LoVo (cell line): ENCODE measurements around the gene CDC42BPG.

ENCODE experiments used
- DNase-seq: peaks from one replicate; pipeline ENCODE4 v3.0.0-alpha.2; 2016; ENCODE audit warnings: low spot score

The CDC42BPG gene

GRCh38 chr11:64864473-64865285 is 20.2 kb upstream of the CDC42BPG start:
- DNase-seq, result no peak

GRCh38 chr11:64864135-64864472 is 19.7 kb upstream of the CDC42BPG start:
- no peak for DNase-seq

GRCh38 chr11:64863391-64864060 is 19.1 kb upstream of the CDC42BPG start:
- DNase-seq, result no peak

GRCh38 chr11:64862987-64863390 is 18.5 kb upstream of the CDC42BPG start:
- DNase-seq, result no peak

- DNase-seq, result no peak
Observed at GRCh38 chr11:64861227-64861975, 16.9 kb upstream of the CDC42BPG start.

- no peak for DNase-seq
Observed at GRCh38 chr11:64859542-64860414, 15.3 kb upstream of the CDC42BPG start.

GRCh38 chr11:64858467-64859263 is 14.2 kb upstream of the CDC42BPG start:
- DNase-seq, result no peak

- no peak for DNase-seq
Observed at GRCh38 chr11:64857485-64857884, 13.0 kb upstream of the CDC42BPG start.

GRCh38 chr11:64856382-64857227 is 12.2 kb upstream of the CDC42BPG start:
- DNase-seq, result peak; percentile 89

- no peak for DNase-seq
Observed at GRCh38 chr11:64855596-64856304, 11.3 kb upstream of the CDC42BPG start.

GRCh38 chr11:64854534-64855502 is 10.4 kb upstream of the CDC42BPG start:
- peak; percentile 95 for DNase-seq

- no peak for DNase-seq
Observed at GRCh38 chr11:64854157-64854533, 9.7 kb upstream of the CDC42BPG start.

- DNase-seq, result no peak
Observed at GRCh38 chr11:64853709-64854108, 9.3 kb upstream of the CDC42BPG start.

- DNase-seq, result no peak
Observed at GRCh38 chr11:64852804-64853509, 8.5 kb upstream of the CDC42BPG start.

GRCh38 chr11:64851831-64852351 is 7.4 kb upstream of the CDC42BPG start:
- no peak for DNase-seq

- no peak for DNase-seq
Observed at GRCh38 chr11:64850979-64851567, 6.6 kb upstream of the CDC42BPG start.
